Mucosa of stomach (tissue), 1 donor: ENCODE data around the gene GNA14.
"Not testable (repeated sequence)": the region's sequence is repeated elsewhere in the genome, so short reads cannot be mapped to it uniquely, and the experiment has no call there.

Experiments used
- H3K27me3 ChIP-seq: one replicate; pipeline ENCODE4 v1.7.0; 2013; ENCODE audit warnings: mild to moderate bottlenecking, low read length; ENCODE audit not compliant: control insufficient read depth, insufficient read depth
- H3K36me3 ChIP-seq: one replicate; pipeline ENCODE4 v1.7.0; 2013; ENCODE audit warnings: low read length; ENCODE audit not compliant: control insufficient read depth, insufficient read depth
- H3K4me1 ChIP-seq: one replicate; pipeline ENCODE4 v1.7.0; 2013; ENCODE audit warnings: mild to moderate bottlenecking, low read length; ENCODE audit not compliant: control insufficient read depth, insufficient read depth
- H3K4me3 ChIP-seq: one replicate; pipeline ENCODE4 v1.7.0; 2013; ENCODE audit warnings: low read length
- H3K9ac ChIP-seq: one replicate; pipeline ENCODE4 v1.7.0; 2013; ENCODE audit warnings: mild to moderate bottlenecking, low read length, moderate library complexity
- H3K9me3 ChIP-seq: one replicate; pipeline ENCODE4 v1.7.0; 2013; ENCODE audit warnings: mild to moderate bottlenecking, low read length, moderate library complexity; ENCODE audit not compliant: control insufficient read depth
- donor health status: Pancreatic carcinoma.

Gene GNA14

DNA sequence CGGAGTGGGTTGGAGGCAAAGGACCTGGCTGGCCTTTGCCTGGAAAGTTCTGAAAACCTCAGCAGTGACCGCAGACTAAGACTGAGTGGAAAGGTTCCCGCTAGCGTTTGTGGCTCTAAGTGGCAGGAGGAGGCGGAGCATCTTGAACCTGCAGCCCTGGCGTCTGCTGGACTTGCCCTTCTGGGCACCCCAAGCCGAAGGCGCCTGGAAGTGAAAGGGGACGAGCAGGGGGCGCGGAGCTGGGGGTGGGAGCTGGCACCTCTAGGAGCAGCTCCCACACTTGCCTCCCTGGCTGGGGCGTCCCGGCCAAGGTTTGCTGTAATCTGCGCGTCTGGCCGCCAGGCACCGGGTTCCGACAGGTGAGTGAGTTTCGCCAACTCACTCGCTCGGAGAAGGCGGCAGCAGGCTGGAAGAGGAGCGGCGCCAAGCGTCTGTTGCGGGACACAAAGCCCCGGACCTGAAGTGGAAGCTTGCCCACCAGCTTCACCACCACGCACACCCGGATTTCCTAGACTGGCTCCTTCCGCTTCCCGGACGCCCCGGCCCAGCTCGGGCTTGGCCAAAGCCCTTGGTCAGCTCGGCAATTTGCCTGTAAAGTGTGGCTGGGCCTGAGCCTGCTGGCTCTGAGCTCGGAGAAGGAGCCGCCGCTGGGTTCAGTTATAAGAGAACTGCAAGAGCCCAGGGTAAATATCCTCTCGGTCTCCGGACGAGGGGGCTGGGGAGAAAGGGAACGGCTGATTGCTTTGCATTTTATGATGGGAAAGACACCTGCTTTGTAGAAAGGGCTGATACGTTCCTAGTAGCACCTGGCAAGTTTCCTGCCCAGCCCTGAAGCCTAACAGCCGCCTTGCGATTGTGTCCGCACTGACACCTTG is at the start of gene GNA14:
Gene GNA14, minus strand, starts transcription at position 89 of the 875 bp plus-strand sequence. CDS start 529 bp downstream, outside the sequence.
- Histone ChIP-seq H3K9ac (peak within 1 kb of the TSS; percentile 48), H3K36me3 (no peaks in the 10 kb centered on the region), H3K4me3 (peak within 1 kb of the TSS; percentile 54), H3K9me3 (no peaks in the 10 kb centered on the region), H3K27me3 (peaks cover 17% of the 10 kb centered on the region), H3K4me1 (peaks cover 3% of the 10 kb centered on the region)

- Histone ChIP-seq H3K27me3 (peaks cover 2% of the 10 kb centered on the region), H3K4me1 (no peaks in the 10 kb centered on the region), H3K9me3 (no peaks in the 10 kb centered on the region), H3K4me3 (no peak overlapping the region), H3K36me3 (no peaks in the 10 kb centered on the region), H3K9ac (no peak overlapping the region)
These were observed 49.3 kb upstream of the GNA14 start for GRCh38 chr9:77697238-77697984.

DNA sequence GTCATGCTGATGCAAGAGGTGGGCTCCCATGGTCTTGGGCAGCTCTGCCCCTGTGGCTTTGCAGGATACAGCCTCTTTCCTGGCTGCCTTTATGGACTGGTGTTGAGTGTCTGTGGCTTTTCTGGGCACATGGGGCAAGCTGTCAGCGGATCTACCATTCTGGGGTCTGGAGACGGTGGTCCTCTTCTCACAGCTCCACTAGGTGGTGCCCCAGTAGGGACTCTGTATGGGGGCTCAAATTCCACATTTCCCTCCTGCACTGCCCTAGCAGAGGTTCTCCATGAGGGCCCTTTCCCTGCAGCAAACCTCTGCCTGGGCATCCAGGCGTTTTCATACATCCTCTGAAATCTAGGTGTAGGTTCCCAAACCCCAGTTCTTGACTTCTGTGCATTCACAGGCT is 42.6 kb upstream of the GNA14 start:
- not testable (repeated sequence) for H3K4me3 ChIP-seq, H3K9me3 ChIP-seq, H3K27me3 ChIP-seq, H3K4me1 ChIP-seq, H3K36me3 ChIP-seq, H3K9ac ChIP-seq

GRCh38 chr9:77690119-77690518 is 42.0 kb upstream of the GNA14 start:
- H3K9me3 ChIP-seq, H3K36me3 ChIP-seq, H3K27me3 ChIP-seq, H3K9ac ChIP-seq, H3K4me3 ChIP-seq, H3K4me1 ChIP-seq: not testable (repeated sequence)

- H3K36me3 ChIP-seq, H3K27me3 ChIP-seq, H3K9ac ChIP-seq, H3K4me1 ChIP-seq, H3K4me3 ChIP-seq, H3K9me3 ChIP-seq: not testable (repeated sequence)
These were observed 39.6 kb upstream of the GNA14 start for GRCh38 chr9:77687737-77688136.

GRCh38 chr9:77680581-77680980 is 32.5 kb upstream of the GNA14 start:
- no peaks in the 10 kb centered on the region for H3K36me3 ChIP-seq
- H3K4me3 ChIP-seq: no peak overlapping the region
- H3K27me3 ChIP-seq: no peaks in the 10 kb centered on the region
- no peak overlapping the region for H3K9ac ChIP-seq
- H3K9me3 ChIP-seq: no peaks in the 10 kb centered on the region
- peaks cover 4% of the 10 kb centered on the region for H3K4me1 ChIP-seq

DNA sequence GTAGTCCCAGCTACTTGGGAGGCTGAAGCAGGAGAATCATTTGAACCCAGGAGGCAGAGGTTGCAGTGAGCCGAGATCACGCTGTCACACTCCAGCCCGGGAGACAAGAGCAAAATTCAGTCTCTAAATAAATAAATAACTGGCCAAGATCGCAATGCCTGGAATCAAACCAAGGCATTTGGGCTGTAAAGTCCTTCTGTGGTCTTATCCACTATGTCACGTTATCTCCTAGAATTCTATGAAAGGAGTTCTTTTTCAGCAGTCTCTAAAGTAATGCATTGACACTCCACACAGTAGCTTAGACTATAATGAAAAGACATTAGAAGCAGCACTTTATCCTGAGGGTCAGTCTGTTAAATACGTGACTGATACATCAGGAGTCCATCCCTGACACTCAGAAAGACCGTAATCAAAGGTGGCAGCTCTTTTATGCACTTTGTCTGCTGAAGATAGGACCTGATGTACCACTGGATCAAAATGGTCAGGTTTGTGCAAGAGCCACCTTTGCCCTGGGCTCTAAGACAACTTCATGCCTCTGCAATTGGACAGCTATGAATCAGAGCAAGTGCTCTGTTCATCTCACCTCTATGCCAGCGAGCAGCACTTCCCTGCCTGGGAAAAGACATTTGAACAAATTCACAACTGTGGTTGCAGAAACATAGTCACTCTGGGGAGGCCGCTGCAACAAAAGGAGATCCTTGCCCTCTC is 31.7 kb upstream of the GNA14 start:
- no peaks in the 10 kb centered on the region for H3K36me3 ChIP-seq
- no peak overlapping the region for H3K4me3 ChIP-seq
- H3K9me3 ChIP-seq: no peaks in the 10 kb centered on the region
- no peaks in the 10 kb centered on the region for H3K27me3 ChIP-seq
- peaks cover 4% of the 10 kb centered on the region for H3K4me1 ChIP-seq
- H3K9ac ChIP-seq: no peak overlapping the region

DNA sequence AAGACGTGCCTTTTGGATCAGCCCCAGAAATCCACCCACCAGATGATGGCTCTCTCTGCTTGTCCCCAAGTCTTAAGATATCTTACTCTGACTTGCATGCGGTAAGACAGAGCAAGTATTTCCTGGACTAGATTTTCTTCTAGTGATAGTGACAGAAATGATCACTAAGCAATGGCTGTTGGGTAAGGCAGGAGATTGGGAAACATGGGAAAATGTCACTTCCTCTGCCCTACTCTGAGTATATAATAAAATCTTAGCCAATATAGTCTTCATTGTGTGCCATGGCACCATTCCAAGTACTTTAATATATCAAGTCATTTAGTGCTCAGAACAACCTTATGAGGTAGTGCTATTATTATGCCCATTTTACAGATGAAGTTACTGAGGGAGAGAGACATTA is 31.0 kb upstream of the GNA14 start:
- Histone ChIP-seq H3K9ac (no peak overlapping the region), H3K4me1 (peaks cover 4% of the 10 kb centered on the region), H3K4me3 (no peak overlapping the region), H3K27me3 (no peaks in the 10 kb centered on the region), H3K9me3 (no peaks in the 10 kb centered on the region), H3K36me3 (no peaks in the 10 kb centered on the region)

DNA sequence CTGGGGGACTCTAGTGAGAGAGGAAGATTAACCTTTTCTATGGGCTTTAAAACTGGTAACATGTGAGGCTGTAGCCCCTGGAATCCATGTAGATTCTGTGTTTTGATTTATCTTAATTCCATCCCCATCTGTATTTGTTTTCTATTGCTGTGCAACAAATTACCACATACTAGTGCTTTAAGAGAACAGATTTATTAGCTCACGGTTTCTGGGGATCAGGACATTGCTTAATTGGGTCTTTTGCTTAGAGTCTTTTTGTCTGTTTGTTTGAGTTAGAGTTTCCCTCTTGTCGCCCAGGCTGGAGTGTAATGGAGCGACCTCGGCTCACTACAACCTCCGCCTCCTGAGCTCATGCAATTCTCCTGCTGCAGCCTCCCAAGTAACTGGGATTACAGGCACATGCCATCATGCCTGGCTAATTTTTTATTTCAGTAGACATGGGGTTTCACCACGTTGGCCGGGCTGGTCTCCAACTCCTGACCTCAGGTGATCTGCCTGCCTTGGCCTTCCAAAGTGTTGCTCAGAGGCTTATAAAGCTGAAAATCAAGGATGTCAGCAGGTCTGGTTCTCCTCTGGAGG is 29.9 kb upstream of the GNA14 start:
- H3K9me3 ChIP-seq: no peaks in the 10 kb centered on the region
- no peak overlapping the region for H3K4me3 ChIP-seq
- H3K27me3 ChIP-seq: no peaks in the 10 kb centered on the region
- no peaks in the 10 kb centered on the region for H3K36me3 ChIP-seq
- no peak overlapping the region for H3K9ac ChIP-seq
- peaks cover 4% of the 10 kb centered on the region for H3K4me1 ChIP-seq

DNA sequence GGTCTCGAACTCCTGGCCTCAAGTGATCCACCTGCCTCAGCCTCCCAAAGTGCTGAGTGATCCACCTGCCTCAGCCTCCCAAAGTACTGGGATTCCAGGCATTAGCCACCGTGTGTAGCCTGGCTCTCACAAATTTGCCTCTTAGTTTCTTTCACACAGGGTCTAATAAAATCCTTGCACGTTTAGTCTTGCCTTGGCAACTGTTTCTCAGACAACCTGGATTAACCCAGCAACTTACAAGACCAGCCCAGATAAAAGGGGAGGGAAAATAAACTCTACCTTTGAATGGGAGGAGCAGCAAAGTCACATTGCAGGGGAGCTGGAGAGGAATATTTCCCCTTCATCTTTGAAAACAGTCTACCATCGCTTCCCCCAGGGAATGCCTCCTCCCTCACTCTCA is 29.3 kb upstream of the GNA14 start:
- Histone ChIP-seq H3K27me3 (no peaks in the 10 kb centered on the region), H3K9me3 (no peaks in the 10 kb centered on the region), H3K9ac (no peak overlapping the region), H3K4me1 (peaks cover 4% of the 10 kb centered on the region), H3K36me3 (no peaks in the 10 kb centered on the region), H3K4me3 (no peak overlapping the region)

GRCh38 chr9:77673941-77674791 is 26.0 kb upstream of the GNA14 start:
- Histone ChIP-seq H3K36me3 (no peaks in the 10 kb centered on the region), H3K27me3 (no peaks in the 10 kb centered on the region), H3K9ac (no peak overlapping the region)

More at GRCh38 chr9:77673941-77674791, 26.0 kb upstream of the GNA14 start:
- no peaks in the 10 kb centered on the region for H3K9me3 ChIP-seq
- H3K4me3 ChIP-seq: no peak overlapping the region
- H3K4me1 ChIP-seq: peaks cover 4% of the 10 kb centered on the region
